Endothelial cell of umbilical vein (primary cell): Measurements from ENCODE around the gene MYOD1. TPM values are rescaled to one million over a fixed set of nuclear protein-coding genes. Genes with fewer than 3 reads are reported as not detected.

Experiments used
- BruUV-seq: library from RNA; stranded (reverse); fragments of 400-500 nt; replicated peaks from 2 replicates; lab custom pipeline; 2021; lab: Mats Ljungman, UMichigan
- CTCF ChIA-PET: fragments of 300-600, 350-600 bp; sonication (Branson Sonifier 250); formaldehyde crosslinking; loops from one replicate; lab custom pipeline; 2021; ENCODE audit warnings: antibody characterized with exemption, inconsistent platforms; lab: Charles Lee
- POLR2A ChIA-PET: fragments of 300-600, 350-600 bp; sonication (Branson Sonifier 250); formaldehyde crosslinking; loops from one replicate; lab custom pipeline; 2021; ENCODE audit warnings: antibody characterized with exemption, inconsistent platforms; lab: Charles Lee
- DNase-seq: peaks from one replicate; pipeline ENCODE4 v3.0.0-alpha.2; 2011; ENCODE audit warnings: low read depth, low spot score
- FAIRE-seq: peaks from 2 replicates; lab custom pipeline; 2011; peaks lifted over from hg19 to GRCh38; lab: Jason Lieb, UNC
- H2AFZ ChIP-seq: 2 replicates; pipeline ENCODE4 v1.6.0; 2012; ENCODE audit warnings: low read depth, low read length, control low read depth, inconsistent platforms
- H3K27ac ChIP-seq: 2 replicates; pipeline ENCODE4 v1.5.1; 2011; ENCODE audit warnings: low read depth, mild to moderate bottlenecking, control low read depth, low read length, moderate library complexity; ENCODE audit not compliant: insufficient read depth
- H3K27me3 ChIP-seq, 2 experiments: 2 replicates each; pipeline versions ENCODE4 v1.6.0 to v1.6.1; 2011; ENCODE audit warnings: low read length in 2 of 2, mixed read lengths in 1 of 2; ENCODE audit not compliant: control insufficient read depth in 2 of 2, insufficient read depth in 2 of 2
- H3K36me3 ChIP-seq, 2 experiments: 2 replicates in 1 of 2; 3 replicates in 1 of 2; pipeline ENCODE4 v1.5.1; 2011; ENCODE audit warnings: low read length in 2 of 2, mild to moderate bottlenecking in 1 of 2, moderate library complexity in 1 of 2; ENCODE audit not compliant: control insufficient read depth in 2 of 2, insufficient read depth in 2 of 2; ENCODE audit errors: extremely low read depth in 1 of 2
- H3K4me1 ChIP-seq: 3 replicates; pipeline ENCODE4 v1.5.1; 2011; ENCODE audit warnings: mild to moderate bottlenecking, low read length; ENCODE audit not compliant: control insufficient read depth, insufficient read depth; ENCODE audit errors: extremely low read depth
- H3K4me2 ChIP-seq: 2 replicates; pipeline ENCODE4 v1.6.1; 2011; ENCODE audit warnings: low read length, control low read depth, mixed read lengths; ENCODE audit not compliant: insufficient read depth
- H3K4me3 ChIP-seq, 3 experiments: fragments of 200-600 bp in 1 of 3; sonication (generic), shearing (Covaris generic) in 1 of 3; replicated peaks in 1 of 3; 2 replicates each; pipeline ENCODE4 v1.5.1; 2011 to 2016; ENCODE audit warnings: control low read depth in 3 of 3, low read length in 3 of 3, mild to moderate bottlenecking in 2 of 3, inconsistent platforms in 1 of 3, low read depth in 1 of 3, moderate library complexity in 1 of 3; ENCODE audit not compliant: insufficient read depth in 1 of 3
- H3K79me2 ChIP-seq: 2 replicates; pipeline ENCODE4 v1.6.0; 2012; ENCODE audit warnings: low read length, inconsistent platforms; ENCODE audit not compliant: control insufficient read depth, insufficient read depth
- H3K9ac ChIP-seq: replicated peaks from 2 replicates; pipeline ENCODE3; 2011; ENCODE audit warnings: low read length, control low read depth; ENCODE audit not compliant: insufficient read depth; ENCODE audit errors: extremely low read depth
- H3K9me1 ChIP-seq: replicated peaks from 3 replicates; pipeline ENCODE4 v1.6.0; 2011; ENCODE audit warnings: mild to moderate bottlenecking, low read length; ENCODE audit not compliant: control insufficient read depth, insufficient read depth; ENCODE audit errors: extremely low read depth
- H3K9me3 ChIP-seq: replicated peaks from 2 replicates; pipeline ENCODE4 v1.5.1; 2012; ENCODE audit warnings: low read length, inconsistent platforms; ENCODE audit not compliant: control insufficient read depth, insufficient read depth
- H4K20me1 ChIP-seq: replicated peaks from 2 replicates; pipeline ENCODE3; 2011; ENCODE audit warnings: mild to moderate bottlenecking, low read length; ENCODE audit not compliant: control insufficient read depth, insufficient read depth; ENCODE audit errors: extremely low read depth
- CTCF ChIP-seq, 2 donors: IDR thresholded peaks; 1 replicate in 1 of 2; 2 replicates in 1 of 2; pipeline ENCODE4 v1.5.1; 2011; ENCODE audit warnings: low read length in 2 of 2, mild to moderate bottlenecking in 2 of 2, moderate library complexity in 2 of 2, control low read depth in 1 of 2, inconsistent platforms in 1 of 2, low read depth in 1 of 2; ENCODE audit not compliant: insufficient read depth in 1 of 2; ENCODE audit errors: extremely low read depth in 1 of 2
- EZH2 ChIP-seq: IDR thresholded peaks from 2 replicates; pipeline ENCODE4 v1.6.1; 2012; ENCODE audit warnings: borderline replicate concordance, low read depth, mild to moderate bottlenecking, moderate library complexity, low read length, inconsistent platforms; ENCODE audit not compliant: severe bottlenecking
- GATA2 ChIP-seq: IDR thresholded peaks from 2 replicates; pipeline ENCODE4 v1.7.0; 2011; ENCODE audit warnings: low read depth, mild to moderate bottlenecking, moderate library complexity, mixed read lengths, low read length; ENCODE audit not compliant: insufficient read length, insufficient read depth
- JUN ChIP-seq: IDR thresholded peaks from 2 replicates; pipeline ENCODE4 v1.6.1; 2011; ENCODE audit warnings: borderline replicate concordance, low read depth; ENCODE audit not compliant: insufficient read length, insufficient read depth
- MAX ChIP-seq: IDR thresholded peaks from 2 replicates; pipeline ENCODE4 v1.6.1; 2011; ENCODE audit not compliant: insufficient read depth, insufficient read length
- MYC ChIP-seq: IDR thresholded peaks from one replicate; pipeline ENCODE4 v1.6.1; 2011; ENCODE audit warnings: mild to moderate bottlenecking, low read depth, low read length
- POLR2A ChIP-seq: IDR thresholded peaks from 2 replicates; pipeline ENCODE4 v1.6.1; 2012; ENCODE audit warnings: low read depth, mild to moderate bottlenecking, control low read depth, low read length
- POLR2AphosphoS5 ChIP-seq: IDR thresholded peaks from 2 replicates; pipeline ENCODE4 v1.6.1; 2012; ENCODE audit warnings: low read depth, mild to moderate bottlenecking, control low read depth, low read length, moderate library complexity; ENCODE audit not compliant: insufficient read depth
- dilution Hi-C: fragments of 300-500 bp; cut with MboI; formaldehyde crosslinking; loops from one replicate; pipeline ENCODE4 v1.15.0; 2019; ENCODE audit warnings: low sequenced_read_pairs; ENCODE audit not compliant: extremely low pct_ligation_motif_present
- intact Hi-C: fragments of 100-400 bp; cut with micrococcal nuclease; formaldehyde crosslinking; loops from one replicate; pipeline ENCODE4 v1.10.0; 2022
- polyA plus RNA-seq, 4 experiments: library from polyadenylated mRNA; depleted of rRNA in 3 of 4; stranded (reverse) in 3 of 4; unstranded in 1 of 4; fragments of >200 nt; gene quantifications; 2 replicates each; pipeline versions ENCODE4 v1.2.1 to v1.2.3, GENCODE V29; 2011 to 2012; ENCODE audit warnings: missing spikeins in 1 of 4
- total RNA-seq: library from RNA; stranded (reverse); gene quantifications from 2 replicates; pipeline ENCODE4 v1.2.3, GENCODE V29; 2021

Gene MYOD1
- total and polyA plus RNA-seq, 2 donors (not counting 3 experiments of a cell fraction or from before 2014, with no cell fraction given): not detected

- intact Hi-C loops: no loop called here
- Histone ChIP-seq H4K20me1 (no peaks in the 10 kb centered on the region), H3K36me3 (no peaks in the 10 kb centered on the region), H3K27me3 (no peaks in the 10 kb centered on the region), H3K9me3 (no peaks in the 10 kb centered on the region), H2AFZ (no peak overlapping the region), H3K9me1 (no peaks in the 10 kb centered on the region), H3K79me2 (no peaks in the 10 kb centered on the region), H3K4me2 (no peak overlapping the region), H3K4me3 (no peak overlapping the region), H3K27ac (no peak overlapping the region), H3K9ac (no peak overlapping the region), H3K4me1 (no peaks in the 10 kb centered on the region)
- DNase-seq: no peak
- ChIA-PET CTCF (interaction anchor here (1.2 to 2.8 kb wide), 2 partner anchors 18 to 22 kb away, joined by 4 to 9 read pairs; partner anchors contain the start of gene KCNC1), POLR2A (no interaction called here)
- dilution Hi-C loops: no loop called here
- no peak for FAIRE-seq
- no peak for TF ChIP-seq MYC
- TF ChIP-seq MAX: no peak
- TF ChIP-seq POLR2A: no peak
- no peak for TF ChIP-seq JUN
- no peak for TF ChIP-seq EZH2
- TF ChIP-seq POLR2AphosphoS5: no peak
- no peak for TF ChIP-seq GATA2
- no peak for TF ChIP-seq CTCF (IDR thresholded peaks at IDR 0.05; ENCODE audit: extremely low read depth in 1 of 2, insufficient read depth in 1 of 2, low read depth in 1 of 2, low read length in 2 of 2)
- BruUV-seq: no TSS peak
Observed at GRCh38 chr11:17753153-17753552, 33.8 kb downstream of the MYOD1 start.
